ENCODE measurements around the gene SWT1.
A peak's percentile ranks its signal among the peaks of the same experiment; 100 is the strongest.

The SWT1 gene

GRCh38 chr1:185156854-185157598 is at the start of gene SWT1, which contains the start of gene TRMT1L:
Gene SWT1, plus strand, starts transcription at chr1:185157167. Its CDS starts 3,675 bp downstream, at chr1:185160842.
Gene TRMT1L, minus strand, starts transcription at chr1:185156953. Its CDS starts 241 bp downstream, at chr1:185156712.
- Mint-ChIP-seq H3K27ac (peak within 1 kb of the TSS; percentile 99), H3K4me3 (peak within 1 kb of the TSS; percentile 96), H3K36me3 (ENCODE audit: low read depth) (no peaks in the 10 kb centered on the region), H3K27me3 (ENCODE audit: low read depth, poor library complexity) (peaks cover 8% of the 10 kb centered on the region), H3K4me1 (peaks cover 45% of the 10 kb centered on the region), H3K9me3 (no peaks in the 10 kb centered on the region)
- peak; percentile 98 for DNase-seq
- no peak for TF ChIP-seq CTCF (IDR thresholded peaks at IDR 0.05)

- no peaks in the 10 kb centered on the region for H3K27me3 Mint-ChIP-seq (ENCODE audit: low read depth, poor library complexity)
These were observed 48.6 kb upstream of the SWT1 start for GRCh38 chr1:185108321-185108720.

GRCh38 chr1:185110145-185110544 is 46.8 kb upstream of the SWT1 start:
- Mint-ChIP-seq H3K4me1 (no peaks in the 10 kb centered on the region), H3K4me3 (no peak overlapping the region), H3K27me3 (ENCODE audit: low read depth, poor library complexity) (no peaks in the 10 kb centered on the region), H3K36me3 (ENCODE audit: low read depth) (peaks cover 47% of the 10 kb centered on the region), H3K9me3 (peaks cover 41% of the 10 kb centered on the region), H3K27ac (no peak overlapping the region)
- no peak for TF ChIP-seq CTCF (IDR thresholded peaks at IDR 0.05)
- DNase-seq: no peak

More at GRCh38 chr1:185108321-185108720, 48.6 kb upstream of the SWT1 start:
- Mint-ChIP-seq H3K4me1 (no peaks in the 10 kb centered on the region), H3K36me3 (ENCODE audit: low read depth) (peaks cover 65% of the 10 kb centered on the region), H3K27ac (no peak overlapping the region), H3K9me3 (peaks cover 41% of the 10 kb centered on the region), H3K4me3 (no peak overlapping the region)
- TF ChIP-seq CTCF (IDR thresholded peaks at IDR 0.05): no peak
- no peak for DNase-seq

GRCh38 chr1:185111873-185112272 is 45.1 kb upstream of the SWT1 start:
- Mint-ChIP-seq H3K9me3 (peaks cover 33% of the 10 kb centered on the region), H3K27ac (no peak overlapping the region), H3K27me3 (ENCODE audit: low read depth, poor library complexity) (no peaks in the 10 kb centered on the region), H3K4me3 (no peak overlapping the region), H3K36me3 (ENCODE audit: low read depth) (peaks cover 31% of the 10 kb centered on the region), H3K4me1 (no peaks in the 10 kb centered on the region)
- no peak for TF ChIP-seq CTCF (IDR thresholded peaks at IDR 0.05)
- no peak for DNase-seq

GRCh38 chr1:185112356-185112755 is 44.6 kb upstream of the SWT1 start:
- no peak for TF ChIP-seq CTCF (IDR thresholded peaks at IDR 0.05)
- DNase-seq: no peak
- Mint-ChIP-seq H3K36me3 (ENCODE audit: low read depth) (peaks cover 26% of the 10 kb centered on the region), H3K4me1 (no peaks in the 10 kb centered on the region), H3K27ac (no peak overlapping the region), H3K4me3 (no peak overlapping the region), H3K27me3 (ENCODE audit: low read depth, poor library complexity) (no peaks in the 10 kb centered on the region), H3K9me3 (peaks cover 29% of the 10 kb centered on the region)

- no peak overlapping the region for H3K4me3 Mint-ChIP-seq
- peaks cover 30% of the 10 kb centered on the region for H3K9me3 Mint-ChIP-seq
- peaks cover 3% of the 10 kb centered on the region for H3K27me3 Mint-ChIP-seq (ENCODE audit: low read depth, poor library complexity)
- H3K27ac Mint-ChIP-seq: no peak overlapping the region
- no peak for DNase-seq
- no peaks in the 10 kb centered on the region for H3K4me1 Mint-ChIP-seq
- TF ChIP-seq CTCF (IDR thresholded peaks at IDR 0.05): no peak
- H3K36me3 Mint-ChIP-seq (ENCODE audit: low read depth): peaks cover 70% of the 10 kb centered on the region
These were observed 27.3 kb upstream of the SWT1 start for GRCh38 chr1:185129708-185130107.
